ENCODE data around the gene IL22RA2. TPM values are rescaled to one million over a fixed set of nuclear protein-coding genes. Genes with fewer than 3 reads are reported as not detected.
"Not testable (repeated sequence)": the region's sequence is repeated elsewhere in the genome, so short reads cannot be mapped to it uniquely, and the experiment has no call there.

The IL22RA2 gene
- total RNA-seq, 2 experiments from 2014 or later = not detected

- POLR2A ChIA-PET = no interaction called here
- CTCF ChIA-PET = no interaction called here
Measured at GRCh38 chr6:137136065-137136464, 37.4 kb downstream of the IL22RA2 start.

GRCh38 chr6:137134483-137134882 lies 39.0 kb downstream of the IL22RA2 start:
- CTCF ChIA-PET = no interaction called here
- POLR2A ChIA-PET = no interaction called here

GRCh38 chr6:137133122-137133521 lies 40.3 kb downstream of the IL22RA2 start:
- ChIA-PET POLR2A (no interaction called here), CTCF (interaction anchor here (0.6 kb wide), 1 partner anchor 489 kb away, joined by 3 read pairs; no protein-coding TSS in a partner anchor)

- ChIA-PET POLR2A (no interaction called here), CTCF (no interaction called here)
Measured at GRCh38 chr6:137126875-137127485, 46.5 kb downstream of the IL22RA2 start.

- ChIA-PET POLR2A (no interaction called here), CTCF (interaction anchor here (0.5 kb wide), 1 partner anchor 79 kb away, joined by 3 read pairs; the partner anchor contains the start of gene IL20RA)
Measured at GRCh38 chr6:137123078-137123477, 50.4 kb downstream of the IL22RA2 start.

GRCh38 chr6:137122612-137123011 lies 50.8 kb downstream of the IL22RA2 start:
- ChIA-PET CTCF (no interaction called here), POLR2A (no interaction called here)

- POLR2A ChIA-PET = no interaction called here
Measured at GRCh38 chr6:137121401-137121997, 51.9 kb downstream of the IL22RA2 start.

GRCh38 chr6:137120748-137121147 lies 52.7 kb downstream of the IL22RA2 start:
- ChIA-PET POLR2A (interaction anchor here (0.6 kb wide), 1 partner anchor 71 kb away, joined by 4 read pairs; no protein-coding TSS in a partner anchor), CTCF (no interaction called here)

More at GRCh38 chr6:137121401-137121997, 51.9 kb downstream of the IL22RA2 start:
- CTCF ChIA-PET = no interaction called here

GRCh38 chr6:137119196-137120104 lies 54.0 kb downstream of the IL22RA2 start:
- CTCF ChIA-PET = no interaction called here
- POLR2A ChIA-PET = no interaction called here

- POLR2A ChIA-PET = no interaction called here
- CTCF ChIA-PET = no interaction called here
Measured at GRCh38 chr6:137117581-137117980, 55.9 kb downstream of the IL22RA2 start.

- CTCF ChIA-PET = no interaction called here
- POLR2A ChIA-PET = no interaction called here
Measured at GRCh38 chr6:137116807-137117206, 56.6 kb downstream of the IL22RA2 start.

- ChIA-PET CTCF (interaction anchor here (0.8 kb wide), 1 partner anchor 21 kb away, joined by 3 read pairs; no protein-coding TSS in a partner anchor), POLR2A (interaction anchor here (0.6 kb wide), 1 partner anchor 420 kb away, joined by 3 read pairs; no protein-coding TSS in a partner anchor)
Measured at GRCh38 chr6:137115658-137116057, 57.8 kb downstream of the IL22RA2 start.

- CTCF ChIA-PET = no interaction called here
Measured at GRCh38 chr6:137112067-137112355, 61.4 kb downstream of the IL22RA2 start.

GRCh38 chr6:137111296-137112066 lies 62.0 kb downstream of the IL22RA2 start:
- ChIA-PET CTCF (no interaction called here), POLR2A (no interaction called here)

More at GRCh38 chr6:137112067-137112355, 61.4 kb downstream of the IL22RA2 start:
- POLR2A ChIA-PET = no interaction called here

GRCh38 chr6:137107767-137108105 lies 65.7 kb downstream of the IL22RA2 start:
- CTCF ChIA-PET = no interaction called here
- POLR2A ChIA-PET = no interaction called here

- POLR2A ChIA-PET = not testable (repeated sequence)
- CTCF ChIA-PET = interaction anchor here (0.7 to 1.4 kb wide), 2 partner anchors 7 to 58 kb away, joined by 3 to 5 read pairs; no protein-coding TSS in a partner anchor
Measured at GRCh38 chr6:137107047-137107766, 66.2 kb downstream of the IL22RA2 start.

GRCh38 chr6:137106183-137106582 lies 67.3 kb downstream of the IL22RA2 start:
- ChIA-PET CTCF (interaction anchor here (0.7 to 1.4 kb wide), 3 partner anchors 8 to 172 kb away, joined by 3 to 5 read pairs (median 3); no protein-coding TSS in a partner anchor), POLR2A (interaction anchor here (0.7 kb wide), 1 partner anchor 136 kb away, joined by 5 read pairs; no protein-coding TSS in a partner anchor)

- ChIA-PET POLR2A (no interaction called here), CTCF (interaction anchor here (0.5 kb wide), 1 partner anchor 1480 kb away, joined by 3 read pairs; no protein-coding TSS in a partner anchor)
Measured at GRCh38 chr6:137105375-137105774, 68.1 kb downstream of the IL22RA2 start.

- CTCF ChIA-PET = interaction anchor here (0.5 kb wide), 1 partner anchor 1481 kb away, joined by 3 read pairs; no protein-coding TSS in a partner anchor
- POLR2A ChIA-PET = no interaction called here
Measured at GRCh38 chr6:137104926-137105325, 68.5 kb downstream of the IL22RA2 start.
